ENCODE data around the gene SLC26A11. TPM values are rescaled to one million over a fixed set of nuclear protein-coding genes. Genes with fewer than 3 reads are reported as not detected.

Gene SLC26A11
- total RNA-seq, 1 donor from 2014 or later = 16.1 TPM

DNA sequence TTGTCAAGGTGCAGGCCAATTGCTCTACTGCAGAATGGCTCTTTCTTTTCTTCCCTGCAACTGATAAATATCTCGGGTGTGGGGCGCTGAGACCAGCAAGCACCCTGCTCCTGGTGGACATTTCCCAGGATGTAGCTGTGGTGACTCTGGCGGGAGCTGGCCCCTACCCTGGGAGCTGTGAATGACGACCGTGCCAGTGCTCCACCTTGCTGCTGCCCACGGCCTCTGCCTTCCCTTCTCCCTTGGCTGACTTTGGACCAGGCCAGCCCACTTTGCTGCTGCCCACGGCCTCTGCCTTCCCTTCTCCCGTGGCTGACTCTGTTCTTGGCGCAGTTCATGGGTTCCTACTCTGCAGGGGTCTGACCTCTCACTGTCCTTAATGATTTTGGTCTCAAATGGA, 34.3 kb upstream of the SLC26A11 start:
- peaks cover 7% of the 10 kb centered on the region for H3K27me3 ChIP-seq (ENCODE audit: insufficient read depth, low read length)
- H3K4me3 ChIP-seq (ENCODE audit: insufficient read depth, low read depth, low read length) = no peak overlapping the region
- no peaks in the 10 kb centered on the region for H3K9me3 Mint-ChIP-seq (ENCODE audit: unreplicated experiment)
- H3K27ac ChIP-seq (ENCODE audit: low read depth, low read length) = no peak overlapping the region
- no peaks in the 10 kb centered on the region for H3K36me3 ChIP-seq (ENCODE audit: insufficient read depth, low read length)
- no peaks in the 10 kb centered on the region for H3K36me3 Mint-ChIP-seq (ENCODE audit: low read depth, unreplicated experiment)
- H3K9me3 ChIP-seq (ENCODE audit: insufficient read depth, low read depth, low read length) = no peaks in the 10 kb centered on the region
- no peak for DNase-seq (ENCODE audit: low read depth)
- TF ChIP-seq, protein P1, sequence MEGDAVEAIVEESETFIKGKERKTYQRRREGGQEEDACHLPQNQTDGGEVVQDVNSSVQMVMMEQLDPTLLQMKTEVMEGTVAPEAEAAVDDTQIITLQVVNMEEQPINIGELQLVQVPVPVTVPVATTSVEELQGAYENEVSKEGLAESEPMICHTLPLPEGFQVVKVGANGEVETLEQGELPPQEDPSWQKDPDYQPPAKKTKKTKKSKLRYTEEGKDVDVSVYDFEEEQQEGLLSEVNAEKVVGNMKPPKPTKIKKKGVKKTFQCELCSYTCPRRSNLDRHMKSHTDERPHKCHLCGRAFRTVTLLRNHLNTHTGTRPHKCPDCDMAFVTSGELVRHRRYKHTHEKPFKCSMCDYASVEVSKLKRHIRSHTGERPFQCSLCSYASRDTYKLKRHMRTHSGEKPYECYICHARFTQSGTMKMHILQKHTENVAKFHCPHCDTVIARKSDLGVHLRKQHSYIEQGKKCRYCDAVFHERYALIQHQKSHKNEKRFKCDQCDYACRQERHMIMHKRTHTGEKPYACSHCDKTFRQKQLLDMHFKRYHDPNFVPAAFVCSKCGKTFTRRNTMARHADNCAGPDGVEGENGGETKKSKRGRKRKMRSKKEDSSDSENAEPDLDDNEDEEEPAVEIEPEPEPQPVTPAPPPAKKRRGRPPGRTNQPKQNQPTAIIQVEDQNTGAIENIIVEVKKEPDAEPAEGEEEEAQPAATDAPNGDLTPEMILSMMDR (IDR thresholded peaks at IDR 0.05; ENCODE audit: insufficient read depth, low read depth, low read length) = no peak
- TF ChIP-seq EZH2 (IDR thresholded peaks at IDR 0.05; ENCODE audit: insufficient read depth, low read length) = no peak
- no peak overlapping the region for H3K9ac ChIP-seq (ENCODE audit: low read length)
- H2AFZ ChIP-seq (ENCODE audit: low read depth, low read length) = no peak overlapping the region
- no peaks in the 10 kb centered on the region for H4K20me1 ChIP-seq (ENCODE audit: insufficient read depth, low read length)
- no peaks in the 10 kb centered on the region for H3K4me1 ChIP-seq (ENCODE audit: insufficient read depth, low read length)
- peaks cover 5% of the 10 kb centered on the region for H3K4me1 Mint-ChIP-seq (ENCODE audit: low read depth, unreplicated experiment)
- no peak overlapping the region for H3K4me2 ChIP-seq (ENCODE audit: low read length)
- no peak overlapping the region for H3K4me3 Mint-ChIP-seq (ENCODE audit: unreplicated experiment)
- no peaks in the 10 kb centered on the region for H3K79me2 ChIP-seq (ENCODE audit: insufficient read depth, low read length)
- no peak for FAIRE-seq
- peaks cover 25% of the 10 kb centered on the region for H3K27me3 Mint-ChIP-seq (ENCODE audit: low read depth, unreplicated experiment)
- H3K27ac Mint-ChIP-seq (ENCODE audit: unreplicated experiment) = no peak overlapping the region

DNA sequence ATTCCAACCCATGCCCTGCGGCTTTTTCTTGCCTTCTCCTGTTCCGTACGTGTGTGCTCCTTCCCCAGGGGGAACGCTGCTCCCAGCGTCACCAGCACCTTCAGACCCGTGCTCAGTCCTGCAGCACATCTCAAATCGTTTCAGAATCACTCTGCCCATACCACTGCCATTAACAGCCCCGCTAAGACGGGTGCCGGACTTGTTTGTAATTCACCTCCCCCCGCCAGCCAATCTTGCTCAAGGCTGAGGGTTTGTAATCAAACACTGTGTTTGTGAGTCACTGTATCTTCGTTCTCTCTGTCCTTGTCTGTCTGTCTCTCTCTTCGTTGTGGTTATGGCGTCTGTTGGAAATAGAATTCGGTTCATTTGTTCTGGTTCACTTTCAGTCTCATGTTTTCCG, 33.1 kb upstream of the SLC26A11 start:
- H3K4me3 ChIP-seq (ENCODE audit: insufficient read depth, low read depth, low read length) = no peak overlapping the region
- H3K27me3 ChIP-seq (ENCODE audit: insufficient read depth, low read length) = peaks cover 13% of the 10 kb centered on the region
- FAIRE-seq = no peak
- DNase-seq (ENCODE audit: low read depth) = peak; percentile 41
- Mint-ChIP-seq H3K27ac (ENCODE audit: unreplicated experiment) (no peak overlapping the region), H3K36me3 (ENCODE audit: low read depth, unreplicated experiment) (no peaks in the 10 kb centered on the region), H3K9me3 (ENCODE audit: unreplicated experiment) (no peaks in the 10 kb centered on the region), H3K27me3 (ENCODE audit: low read depth, unreplicated experiment) (peaks cover 28% of the 10 kb centered on the region), H3K4me3 (ENCODE audit: unreplicated experiment) (no peak overlapping the region), H3K4me1 (ENCODE audit: low read depth, unreplicated experiment) (peaks cover 6% of the 10 kb centered on the region)
- no peak overlapping the region for H2AFZ ChIP-seq (ENCODE audit: low read depth, low read length)
- no peaks in the 10 kb centered on the region for H4K20me1 ChIP-seq (ENCODE audit: insufficient read depth, low read length)
- no peak for TF ChIP-seq EZH2 (IDR thresholded peaks at IDR 0.05; ENCODE audit: insufficient read depth, low read length)
- TF ChIP-seq, protein P1 (IDR thresholded peaks at IDR 0.05; ENCODE audit: insufficient read depth, low read depth, low read length) = no peak
- H3K9ac ChIP-seq (ENCODE audit: low read length) = no peak overlapping the region
- no peaks in the 10 kb centered on the region for H3K79me2 ChIP-seq (ENCODE audit: insufficient read depth, low read length)
- H3K36me3 ChIP-seq (ENCODE audit: insufficient read depth, low read length) = no peaks in the 10 kb centered on the region
- no peak overlapping the region for H3K27ac ChIP-seq (ENCODE audit: low read depth, low read length)
- H3K4me2 ChIP-seq (ENCODE audit: low read length) = no peak overlapping the region
- no peaks in the 10 kb centered on the region for H3K4me1 ChIP-seq (ENCODE audit: insufficient read depth, low read length)
- H3K9me3 ChIP-seq (ENCODE audit: insufficient read depth, low read depth, low read length) = no peaks in the 10 kb centered on the region

DNA sequence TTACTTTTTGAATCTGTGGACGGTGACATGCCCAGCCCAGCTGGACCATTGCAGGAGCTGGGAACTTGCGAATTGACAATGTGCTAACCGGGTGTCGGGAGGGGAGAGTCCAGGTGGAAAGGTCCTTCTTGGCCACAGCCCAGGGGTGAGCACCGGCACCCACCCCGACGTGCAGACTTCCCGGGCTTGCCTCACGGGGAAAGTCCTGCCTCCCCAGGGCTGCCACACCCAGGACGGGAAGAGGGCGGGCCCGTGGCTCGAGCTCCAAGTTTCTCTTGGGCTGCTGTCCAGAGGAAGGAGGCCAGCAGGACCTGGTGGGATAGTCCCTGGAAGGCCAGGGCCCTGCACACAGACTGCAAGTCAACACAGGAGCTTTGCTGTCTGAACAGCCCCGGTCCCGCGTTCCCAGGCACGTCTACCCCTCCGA, 32.7 kb upstream of the SLC26A11 start:
- Histone ChIP-seq H3K4me1 (ENCODE audit: insufficient read depth, low read length) (no peaks in the 10 kb centered on the region), H3K9me3 (ENCODE audit: insufficient read depth, low read depth, low read length) (no peaks in the 10 kb centered on the region), H3K27me3 (ENCODE audit: insufficient read depth, low read length) (peaks cover 16% of the 10 kb centered on the region), H4K20me1 (ENCODE audit: insufficient read depth, low read length) (no peaks in the 10 kb centered on the region), H2AFZ (ENCODE audit: low read depth, low read length) (no peak overlapping the region), H3K4me3 (ENCODE audit: insufficient read depth, low read depth, low read length) (no peak overlapping the region), H3K4me2 (ENCODE audit: low read length) (no peak overlapping the region), H3K9ac (ENCODE audit: low read length) (no peak overlapping the region), H3K27ac (ENCODE audit: low read depth, low read length) (no peak overlapping the region), H3K36me3 (ENCODE audit: insufficient read depth, low read length) (no peaks in the 10 kb centered on the region), H3K79me2 (ENCODE audit: insufficient read depth, low read length) (no peaks in the 10 kb centered on the region)
- H3K27ac Mint-ChIP-seq (ENCODE audit: unreplicated experiment) = no peak overlapping the region
- H3K4me1 Mint-ChIP-seq (ENCODE audit: low read depth, unreplicated experiment) = peaks cover 7% of the 10 kb centered on the region
- TF ChIP-seq, protein P1 (IDR thresholded peaks at IDR 0.05; ENCODE audit: insufficient read depth, low read depth, low read length) = no peak
- no peak for TF ChIP-seq EZH2 (IDR thresholded peaks at IDR 0.05; ENCODE audit: insufficient read depth, low read length)
- peaks cover 27% of the 10 kb centered on the region for H3K27me3 Mint-ChIP-seq (ENCODE audit: low read depth, unreplicated experiment)
- FAIRE-seq = no peak
- H3K36me3 Mint-ChIP-seq (ENCODE audit: low read depth, unreplicated experiment) = no peaks in the 10 kb centered on the region
- no peaks in the 10 kb centered on the region for H3K9me3 Mint-ChIP-seq (ENCODE audit: unreplicated experiment)
- no peak overlapping the region for H3K4me3 Mint-ChIP-seq (ENCODE audit: unreplicated experiment)
- DNase-seq (ENCODE audit: low read depth) = peak; percentile 5
